Measurements from ENCODE around the gene DLK2. TPM values are rescaled to one million over a fixed set of nuclear protein-coding genes. Genes with fewer than 3 reads are reported as not detected.

The DLK2 gene
- total RNA-seq, 4 donors from 2014 or later, result 23.6 to 61.7 (median 32.3) TPM

DNA sequence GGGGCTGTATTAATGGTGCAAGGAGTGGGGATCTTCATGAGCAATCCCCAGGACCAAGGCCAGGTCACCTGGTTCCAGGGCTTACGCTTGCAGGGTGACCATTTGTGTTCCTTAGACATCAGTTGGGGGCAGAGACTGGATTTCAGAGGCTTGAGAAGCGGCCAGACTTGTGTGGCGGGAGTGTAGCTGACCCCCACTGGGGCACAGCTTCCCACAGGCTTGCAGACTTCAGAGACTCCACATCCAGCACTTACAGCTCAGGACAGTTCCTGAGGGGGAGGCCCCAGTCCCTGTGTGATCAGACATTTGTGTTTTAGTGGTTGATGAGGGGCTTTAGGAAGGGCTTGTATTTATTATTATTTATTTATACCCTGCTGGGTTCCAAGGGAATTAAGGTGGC lies 37.3 kb upstream of the DLK2 start:
- Histone ChIP-seq H3K9me3 (no peaks in the 10 kb centered on the region), H3K36me3 (no peaks in the 10 kb centered on the region), H3K4me1 (peaks cover 82% of the 10 kb centered on the region), H3K27ac (no peak overlapping the region), H3K27me3 (no peaks in the 10 kb centered on the region), H3K4me3 (no peak overlapping the region)
- 47% methylated on average over 3 of the region's 3 CpGs for WGBS
- no peak for DNase-seq (ENCODE audit: low spot score in 2 of 2)
- TF ChIP-seq, protein P1, sequence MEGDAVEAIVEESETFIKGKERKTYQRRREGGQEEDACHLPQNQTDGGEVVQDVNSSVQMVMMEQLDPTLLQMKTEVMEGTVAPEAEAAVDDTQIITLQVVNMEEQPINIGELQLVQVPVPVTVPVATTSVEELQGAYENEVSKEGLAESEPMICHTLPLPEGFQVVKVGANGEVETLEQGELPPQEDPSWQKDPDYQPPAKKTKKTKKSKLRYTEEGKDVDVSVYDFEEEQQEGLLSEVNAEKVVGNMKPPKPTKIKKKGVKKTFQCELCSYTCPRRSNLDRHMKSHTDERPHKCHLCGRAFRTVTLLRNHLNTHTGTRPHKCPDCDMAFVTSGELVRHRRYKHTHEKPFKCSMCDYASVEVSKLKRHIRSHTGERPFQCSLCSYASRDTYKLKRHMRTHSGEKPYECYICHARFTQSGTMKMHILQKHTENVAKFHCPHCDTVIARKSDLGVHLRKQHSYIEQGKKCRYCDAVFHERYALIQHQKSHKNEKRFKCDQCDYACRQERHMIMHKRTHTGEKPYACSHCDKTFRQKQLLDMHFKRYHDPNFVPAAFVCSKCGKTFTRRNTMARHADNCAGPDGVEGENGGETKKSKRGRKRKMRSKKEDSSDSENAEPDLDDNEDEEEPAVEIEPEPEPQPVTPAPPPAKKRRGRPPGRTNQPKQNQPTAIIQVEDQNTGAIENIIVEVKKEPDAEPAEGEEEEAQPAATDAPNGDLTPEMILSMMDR (IDR thresholded peaks at IDR 0.05), result no peak
- TF ChIP-seq POLR2AphosphoS5 (IDR thresholded peaks at IDR 0.05) (no peak), POLR2A (IDR thresholded peaks at IDR 0.05) (no peak), EP300 (IDR thresholded peaks at IDR 0.05) (no peak)

DNA sequence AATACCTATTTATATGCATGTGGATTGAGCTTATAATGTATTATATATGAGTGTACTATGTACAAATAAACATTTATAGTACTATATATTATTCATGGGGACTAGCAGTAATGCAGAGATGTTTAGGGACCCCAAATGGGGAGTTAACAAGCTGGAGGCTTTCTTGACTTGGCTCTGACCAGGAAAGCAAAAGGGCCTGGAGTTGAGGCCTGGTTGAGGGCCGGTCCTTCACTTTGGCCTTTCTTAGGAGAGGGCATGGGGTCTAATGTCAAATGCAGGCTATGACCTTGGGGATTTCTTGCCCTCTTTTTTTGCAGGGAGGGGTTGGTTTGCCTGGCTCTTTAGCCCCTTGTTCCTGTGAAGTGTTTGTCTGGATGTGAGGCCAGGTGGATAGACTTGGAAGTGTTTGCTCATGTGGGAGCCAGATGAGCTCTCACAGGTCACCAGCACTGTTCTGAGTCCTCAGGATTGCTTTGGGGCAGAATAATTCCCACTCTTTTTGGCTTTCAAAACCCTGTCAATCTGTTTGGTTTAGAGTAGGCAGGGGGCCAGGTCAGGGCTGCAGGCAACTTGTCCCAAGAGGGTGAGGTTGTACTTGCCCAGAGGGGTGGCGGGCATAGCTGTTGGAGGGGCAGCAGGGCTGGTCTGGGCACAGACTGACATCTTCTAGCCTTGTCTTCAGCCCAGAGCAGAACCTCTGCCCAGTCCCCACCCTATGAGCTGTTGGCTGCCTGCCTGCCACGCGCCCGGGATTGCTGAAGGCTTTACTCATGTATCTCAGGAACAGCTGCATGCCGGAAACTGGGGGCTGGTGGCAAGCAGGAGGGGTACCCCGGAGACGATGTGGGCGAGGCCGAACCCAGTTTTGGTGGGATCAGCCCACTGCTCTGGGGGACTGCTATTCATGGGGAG lies 36.7 kb upstream of the DLK2 start:
- H3K27ac ChIP-seq, result no peak overlapping the region
- TF ChIP-seq, protein P1 (IDR thresholded peaks at IDR 0.05), result no peak
- TF ChIP-seq EP300 (IDR thresholded peaks at IDR 0.05), result no peak
- no peak for TF ChIP-seq POLR2A (IDR thresholded peaks at IDR 0.05)
- TF ChIP-seq POLR2AphosphoS5 (IDR thresholded peaks at IDR 0.05), result no peak
- H3K9me3 ChIP-seq, result no peaks in the 10 kb centered on the region
- peak in 1 of 2 donors; percentile 88 for DNase-seq (ENCODE audit: low spot score in 2 of 2)
- 19% methylated on average over 8 of the region's 10 CpGs for WGBS
- H3K4me1 ChIP-seq, result peaks cover 75% of the 10 kb centered on the region
- no peaks in the 10 kb centered on the region for H3K27me3 ChIP-seq
- no peaks in the 10 kb centered on the region for H3K36me3 ChIP-seq
- no peak overlapping the region for H3K4me3 ChIP-seq

DNA sequence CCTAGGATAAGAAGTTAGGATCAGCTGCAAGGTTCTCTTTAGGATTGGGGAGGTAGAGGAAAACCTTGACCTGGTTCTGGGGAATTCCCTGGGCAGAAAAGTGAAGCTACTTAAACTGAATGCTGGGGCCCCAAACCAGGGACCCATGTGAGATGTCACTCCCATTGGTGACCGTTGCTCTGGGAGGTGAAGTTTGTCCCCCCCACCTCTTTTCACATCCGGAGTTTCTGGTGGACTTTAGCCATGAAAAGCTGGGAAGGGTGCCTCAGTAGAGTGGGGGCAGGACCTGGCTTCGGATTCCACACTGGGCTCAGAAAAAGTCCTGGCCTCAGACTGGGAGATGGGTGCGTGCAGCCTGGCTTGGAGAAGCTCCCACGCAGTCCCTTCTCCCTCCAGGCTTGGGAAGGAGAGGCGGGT lies 35.2 kb upstream of the DLK2 start:
- Histone ChIP-seq H3K27ac (no peak overlapping the region), H3K4me3 (no peak overlapping the region), H3K27me3 (no peaks in the 10 kb centered on the region), H3K4me1 (peaks cover 61% of the 10 kb centered on the region), H3K36me3 (no peaks in the 10 kb centered on the region), H3K9me3 (no peaks in the 10 kb centered on the region)
- DNase-seq (ENCODE audit: low spot score in 2 of 2), result no peak
- TF ChIP-seq POLR2A (IDR thresholded peaks at IDR 0.05) (no peak), POLR2AphosphoS5 (IDR thresholded peaks at IDR 0.05) (no peak), EP300 (IDR thresholded peaks at IDR 0.05) (no peak)
- TF ChIP-seq, protein P1 (IDR thresholded peaks at IDR 0.05), result no peak
- WGBS, result 51% methylated on average over 6 of the region's 6 CpGs

DNA sequence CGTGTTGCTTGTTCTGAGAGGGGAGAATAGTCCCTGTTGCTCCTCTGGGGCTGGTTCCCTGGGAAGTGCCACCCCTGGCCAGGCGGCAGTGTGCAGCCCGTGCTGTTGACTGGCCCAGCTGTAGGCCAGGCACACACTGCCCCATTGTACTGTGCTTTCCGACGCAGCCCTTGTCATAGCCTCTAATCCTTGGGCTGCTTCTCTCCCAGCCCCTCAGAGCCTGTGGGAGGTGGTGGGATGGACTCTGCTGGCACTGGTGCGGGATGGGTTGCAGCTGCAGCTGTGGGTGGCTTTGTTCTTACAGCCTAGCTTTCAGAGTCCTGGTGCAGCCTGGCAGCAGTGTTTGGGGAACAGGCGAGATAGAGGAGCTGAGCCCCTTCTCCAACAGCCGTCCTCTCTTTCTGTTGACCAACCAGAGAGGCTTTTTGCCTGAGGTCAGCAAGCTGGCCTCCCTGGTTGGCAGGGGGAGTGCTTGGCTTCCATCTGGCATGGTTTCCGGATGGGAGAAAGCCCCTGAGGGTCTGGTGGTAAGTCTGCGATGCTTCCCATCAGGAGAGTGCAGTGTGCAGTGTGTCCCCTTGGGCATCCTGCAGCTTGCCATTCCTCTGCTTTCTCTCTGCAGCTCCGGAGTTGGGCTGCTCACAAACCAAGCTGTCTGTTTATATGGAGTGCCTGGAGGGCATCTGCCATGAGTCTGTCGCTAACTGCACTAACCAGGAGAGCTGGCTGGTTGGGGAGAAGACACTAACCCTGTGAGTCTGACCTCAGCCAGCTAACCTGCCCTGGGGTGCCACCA lies 34.1 kb upstream of the DLK2 start:
- DNase-seq (ENCODE audit: low spot score in 2 of 2), result no peak
- no peak overlapping the region for H3K4me3 ChIP-seq
- H3K4me1 ChIP-seq, result peaks cover 50% of the 10 kb centered on the region
- TF ChIP-seq POLR2A (IDR thresholded peaks at IDR 0.05) (no peak), POLR2AphosphoS5 (IDR thresholded peaks at IDR 0.05) (no peak), EP300 (IDR thresholded peaks at IDR 0.05) (no peak)
- TF ChIP-seq, protein P1 (IDR thresholded peaks at IDR 0.05), result no peak
- H3K36me3 ChIP-seq, result no peaks in the 10 kb centered on the region
- H3K9me3 ChIP-seq, result no peaks in the 10 kb centered on the region
- 56% methylated on average over 6 of the region's 12 CpGs for WGBS
- H3K27ac ChIP-seq, result no peak overlapping the region
- H3K27me3 ChIP-seq, result no peaks in the 10 kb centered on the region
